Gastroesophageal sphincter (tissue), 2 donors: Measurements from ENCODE around the gene GALNT10.

Experiments
- EP300 ChIP-seq: sonication (generic); formaldehyde crosslinking; IDR thresholded peaks from one replicate; pipeline ENCODE4 v1.6.1; 2017; ENCODE audit warnings: antibody characterized with exemption, mild to moderate bottlenecking
- POLR2A ChIP-seq, 2 donors: fragments of 450-650 bp; IDR thresholded peaks; one replicate each; pipeline ENCODE4 v1.6.1; 2017; ENCODE audit warnings: antibody characterized with exemption in 2 of 2, mild to moderate bottlenecking in 2 of 2, moderate library complexity in 1 of 2

- no peak for TF ChIP-seq EP300
- TF ChIP-seq POLR2A (IDR thresholded peaks at IDR 0.05) = no peak
Measured at GRCh38 chr5:154421868-154422267, 231.3 kb downstream of the GALNT10 start.
